OCI-LY1 (cell line): Measurements from ENCODE around the gene TM4SF4.

Experiments
- H2AFZ ChIP-seq: fragments of 200-600 bp; sonication (generic), shearing (Covaris generic); 2 replicates; pipeline ENCODE4 v1.6.0; 2014; ENCODE audit warnings: antibody characterized with exemption, mild to moderate bottlenecking, low read length
- H3F3A ChIP-seq: fragments of 200-600 bp; sonication (generic), shearing (Covaris generic); 2 replicates; pipeline ENCODE4 v1.6.0; 2014; ENCODE audit warnings: mild to moderate bottlenecking, antibody characterized with exemption, low read length, moderate library complexity; ENCODE audit not compliant: insufficient read depth
- H3K27ac ChIP-seq: fragments of 200-600 bp; sonication (generic); 2 replicates; pipeline ENCODE4 v1.5.1; 2014; ENCODE audit warnings: low read length, mixed run types, mild to moderate bottlenecking, low read depth; ENCODE audit not compliant: poor library complexity, severe bottlenecking
- H3K27me3 ChIP-seq: fragments of 200-600 bp; sonication (generic); 2 replicates; pipeline ENCODE4 v1.6.0; 2014; ENCODE audit warnings: antibody characterized with exemption, mild to moderate bottlenecking, low read length, moderate library complexity; ENCODE audit not compliant: insufficient read depth
- H3K36me3 ChIP-seq: fragments of 200-600 bp; sonication (generic); 2 replicates; pipeline ENCODE4 v1.6.1; 2014; ENCODE audit warnings: mild to moderate bottlenecking, antibody characterized with exemption, low read length, moderate library complexity, mixed read lengths; ENCODE audit not compliant: insufficient read depth
- H3K4me1 ChIP-seq: fragments of 200-600 bp; sonication (generic); 2 replicates; pipeline ENCODE4 v1.5.1; 2014; ENCODE audit warnings: mild to moderate bottlenecking, low read length, moderate library complexity; ENCODE audit not compliant: insufficient read depth, severe bottlenecking
- H3K4me2 ChIP-seq: fragments of 200-600 bp; sonication (generic), shearing (Covaris generic); 2 replicates; pipeline ENCODE4 v1.6.1; 2014; ENCODE audit warnings: low read length
- H3K4me3 ChIP-seq: fragments of 200-600 bp; sonication (generic); 2 replicates; pipeline ENCODE4 v1.5.1; 2014; ENCODE audit warnings: low read length, low read depth, mild to moderate bottlenecking, mixed read lengths; ENCODE audit not compliant: poor library complexity, severe bottlenecking
- H3K79me2 ChIP-seq: fragments of 200-600 bp; shearing (Covaris generic); 2 replicates; pipeline ENCODE4 v1.6.1; 2016; ENCODE audit warnings: mixed run types, low read length, mixed read lengths; ENCODE audit not compliant: insufficient read depth
- H3K9ac ChIP-seq: fragments of 200-600 bp; sonication (generic), shearing (Covaris generic); 2 replicates; pipeline ENCODE4 v1.6.1; 2014; ENCODE audit warnings: mild to moderate bottlenecking, low read length, mixed read lengths
- H3K9me2 ChIP-seq: fragments of 200-600 bp; sonication (generic), shearing (Covaris generic); 2 replicates; pipeline ENCODE4 v1.6.1; 2014; ENCODE audit warnings: low read depth, mild to moderate bottlenecking, low read length, mixed read lengths
- H3K9me3 ChIP-seq: fragments of 200-600 bp; shearing (Covaris generic); 2 replicates; pipeline ENCODE4 v1.6.1; 2014; ENCODE audit warnings: low read length, mixed read lengths
- H4K20me1 ChIP-seq: fragments of 200-600 bp; sonication (generic), shearing (Covaris generic); 2 replicates; pipeline ENCODE4 v1.6.0; 2016; ENCODE audit warnings: mild to moderate bottlenecking, low read length; ENCODE audit not compliant: insufficient read depth
- CTCF ChIP-seq: fragments of 200-600 bp; sonication (generic), shearing (Covaris generic); IDR thresholded peaks from 2 replicates; pipeline ENCODE4 v1.5.1; 2017; ENCODE audit warnings: mild to moderate bottlenecking, antibody characterized with exemption, low read length, moderate library complexity, mixed read lengths
- EZH2 ChIP-seq: fragments of 200-600 bp; sonication (generic), shearing (Covaris generic); IDR thresholded peaks from 2 replicates; pipeline ENCODE4 v1.8.0; 2017; ENCODE audit warnings: borderline replicate concordance, mixed run types, mild to moderate bottlenecking, antibody characterized with exemption, low read length, moderate library complexity, mixed read lengths

TM4SF4 gene

GRCh38 chr3:149462051-149462450, 12.4 kb upstream of the TM4SF4 start:
- Histone ChIP-seq H3K9me3 (no peaks in the 10 kb centered on the region), H3K4me3 (no peak overlapping the region), H3K27ac (no peak overlapping the region), H3K79me2 (no peaks in the 10 kb centered on the region), H3F3A (no peaks in the 10 kb centered on the region), H3K27me3 (no peaks in the 10 kb centered on the region), H3K36me3 (no peaks in the 10 kb centered on the region), H3K4me2 (no peak overlapping the region), H2AFZ (no peak overlapping the region), H3K4me1 (no peaks in the 10 kb centered on the region), H3K9ac (no peak overlapping the region), H4K20me1 (no peaks in the 10 kb centered on the region), H3K9me2 (no peaks in the 10 kb centered on the region)
- TF ChIP-seq EZH2 (no peak), CTCF (no peak)

GRCh38 chr3:149462581-149463011, 11.9 kb upstream of the TM4SF4 start:
- Histone ChIP-seq H2AFZ (no peak overlapping the region), H3K4me2 (no peak overlapping the region), H3K79me2 (no peaks in the 10 kb centered on the region), H3K9ac (no peak overlapping the region), H3K36me3 (no peaks in the 10 kb centered on the region), H3K4me3 (no peak overlapping the region), H3K27me3 (no peaks in the 10 kb centered on the region), H3K4me1 (no peaks in the 10 kb centered on the region), H3K9me3 (no peaks in the 10 kb centered on the region), H3F3A (no peaks in the 10 kb centered on the region), H4K20me1 (no peaks in the 10 kb centered on the region), H3K27ac (no peak overlapping the region), H3K9me2 (no peaks in the 10 kb centered on the region)
- TF ChIP-seq EZH2, result no peak
- TF ChIP-seq CTCF, result no peak

- no peaks in the 10 kb centered on the region for H3K79me2 ChIP-seq
- no peaks in the 10 kb centered on the region for H3F3A ChIP-seq
- no peak overlapping the region for H3K4me3 ChIP-seq
- no peak overlapping the region for H3K4me2 ChIP-seq
- H3K9me3 ChIP-seq, result no peaks in the 10 kb centered on the region
- H4K20me1 ChIP-seq, result no peaks in the 10 kb centered on the region
- H3K36me3 ChIP-seq, result no peaks in the 10 kb centered on the region
- H3K9me2 ChIP-seq, result no peaks in the 10 kb centered on the region
- H3K4me1 ChIP-seq, result no peaks in the 10 kb centered on the region
- H3K9ac ChIP-seq, result no peak overlapping the region
- H2AFZ ChIP-seq, result no peak overlapping the region
- no peak overlapping the region for H3K27ac ChIP-seq
- TF ChIP-seq CTCF, result no peak
- H3K27me3 ChIP-seq, result no peaks in the 10 kb centered on the region
Observed at GRCh38 chr3:149463921-149464320, 10.6 kb upstream of the TM4SF4 start.
